CD4-positive, alpha-beta memory T cell (primary cell): Measurements from ENCODE around the gene FBXO7. TPM values are rescaled to one million over a fixed set of nuclear protein-coding genes. Genes with fewer than 3 reads are reported as not detected.

Experiments used
- CTCF ChIA-PET: fragments of 350-600 bp; sonication (Branson Sonifier 250); formaldehyde crosslinking; loops from one replicate; lab custom pipeline; 2021; ENCODE audit warnings: inconsistent platforms; ENCODE audit not compliant: partially characterized antibody; lab: Charles Lee
- POLR2A ChIA-PET: fragments of 350-600 bp; sonication (Branson Sonifier 250); formaldehyde crosslinking; loops from one replicate; lab custom pipeline; 2021; ENCODE audit not compliant: partially characterized antibody; lab: Charles Lee
- DNase-seq, 5 donors: peaks; one replicate each; pipeline versions ENCODE4 v3.0.0 to v3.0.0-alpha.2; 2020 to 2022; ENCODE audit warnings: mixed read lengths in 1 of 5
- H3K27ac ChIP-seq: one replicate; pipeline ENCODE4 v1.7.0; 2013; ENCODE audit warnings: low read depth, low read length
- H3K27me3 ChIP-seq: 2 replicates; pipeline ENCODE4 v1.7.0; 2013; ENCODE audit warnings: mild to moderate bottlenecking, low read length, moderate library complexity; ENCODE audit not compliant: insufficient read depth
- H3K36me3 ChIP-seq: 2 replicates; pipeline ENCODE4 v1.7.0; 2013; ENCODE audit warnings: mild to moderate bottlenecking, low read length, moderate library complexity; ENCODE audit not compliant: insufficient read depth
- H3K4me1 ChIP-seq: 2 replicates; pipeline ENCODE4 v1.7.0; 2013; ENCODE audit warnings: mild to moderate bottlenecking, low read length, moderate library complexity; ENCODE audit not compliant: insufficient read depth
- H3K4me3 ChIP-seq, 2 donors: one replicate each; pipeline ENCODE4 v1.7.0; 2013; ENCODE audit warnings: low read length in 2 of 2, mild to moderate bottlenecking in 1 of 2
- H3K9me3 ChIP-seq, 2 donors: one replicate each; pipeline ENCODE4 v1.7.0; 2013; ENCODE audit warnings: low read length in 2 of 2, control low read depth in 1 of 2; ENCODE audit not compliant: control insufficient read depth in 1 of 2
- H3K27ac Mint-ChIP-seq, 7 donors: one replicate each; pipeline ENCODE4 v1.8.0; 2020 to 2021; ENCODE audit warnings: mixed read lengths in 7 of 7, mild to moderate bottlenecking in 6 of 7, inconsistent platforms in 3 of 7, moderate library complexity in 3 of 7
- H3K27me3 Mint-ChIP-seq, 2 donors: one replicate each; pipeline ENCODE4 v1.8.0; 2020 to 2021; ENCODE audit warnings: mixed read lengths in 2 of 2
- H3K36me3 Mint-ChIP-seq, 2 donors: one replicate each; pipeline ENCODE4 v1.8.0; 2020 to 2021; ENCODE audit warnings: mixed read lengths in 2 of 2, inconsistent platforms in 1 of 2, mild to moderate bottlenecking in 1 of 2
- H3K4me1 Mint-ChIP-seq, 4 donors: one replicate each; pipeline ENCODE4 v1.8.0; 2020 to 2021; ENCODE audit warnings: mixed read lengths in 4 of 4, mild to moderate bottlenecking in 1 of 4
- H3K4me3 Mint-ChIP-seq, 8 donors: one replicate each; pipeline ENCODE4 v1.8.0; 2020 to 2021; ENCODE audit warnings: mixed read lengths in 8 of 8, mild to moderate bottlenecking in 7 of 8, moderate library complexity in 6 of 8, inconsistent platforms in 3 of 8
- H3K9me3 Mint-ChIP-seq, 8 donors: one replicate each; pipeline ENCODE4 v1.8.0; 2020 to 2021; ENCODE audit warnings: mixed read lengths in 8 of 8, mild to moderate bottlenecking in 5 of 8, inconsistent platforms in 3 of 8, moderate library complexity in 1 of 8
- intact Hi-C: fragments of 100-400 bp; cut with micrococcal nuclease; formaldehyde crosslinking; loops from one replicate; pipeline ENCODE4 v1.15.1; 2023
- polyA plus RNA-seq, 2 donors: library from polyadenylated mRNA; unstranded; fragments of 300-500 nt; fragmentation: Illumina TruSeq; gene quantifications; one replicate each; pipeline ENCODE4 v1.2.3, GENCODE V29; 2021
- total RNA-seq, 2 experiments: library from RNA; stranded (reverse); gene quantifications; one replicate each; pipeline ENCODE4 v1.2.3, GENCODE V29; 2021

The FBXO7 gene
- total and polyA plus RNA-seq, 4 experiments from 2014 or later: 89.3 to 189 (median 120) TPM

- H3K9me3 Mint-ChIP-seq: peaks cover 0 to 2% (median 0%) of the 10 kb centered on the region in 8 donors
- no peaks in the 10 kb centered on the region for H3K27me3 Mint-ChIP-seq
- Histone ChIP-seq H3K36me3 (peaks cover 15% of the 10 kb centered on the region), H3K27ac (no peak overlapping the region), H3K9me3 (no peaks in the 10 kb centered on the region), H3K4me1 (no peaks in the 10 kb centered on the region), H3K27me3 (no peaks in the 10 kb centered on the region), H3K4me3 (no peak overlapping the region)
- peaks cover 40 to 52% of the 10 kb centered on the region in 2 donors for H3K36me3 Mint-ChIP-seq
- ChIA-PET POLR2A (interaction anchor here (1.6 kb wide), 1 partner anchor 24 kb away, joined by 3 read pairs; no protein-coding TSS in a partner anchor), CTCF (no interaction called here)
- H3K4me1 Mint-ChIP-seq: peaks cover 0 to 2% (median under 1%) of the 10 kb centered on the region in 4 donors
- no peak for DNase-seq
- intact Hi-C loops: no loop called here
- no peak overlapping the region for H3K4me3 Mint-ChIP-seq
- peak overlapping the region in 1 of 7 donors; percentile 6 for H3K27ac Mint-ChIP-seq
These were observed 25.1 kb downstream of the FBXO7 start for GRCh38 chr22:32499666-32500065.

GRCh38 chr22:32501836-32502752 is 27.5 kb downstream of the FBXO7 start:
- H3K27ac ChIP-seq: no peak overlapping the region
- no peak for DNase-seq
- no peak overlapping the region for H3K4me3 Mint-ChIP-seq
- intact Hi-C loops: no loop called here
- no peaks in the 10 kb centered on the region for H3K4me1 Mint-ChIP-seq
- H3K27me3 ChIP-seq: no peaks in the 10 kb centered on the region
- H3K9me3 ChIP-seq: no peaks in the 10 kb centered on the region
- no peaks in the 10 kb centered on the region for H3K27me3 Mint-ChIP-seq
- H3K36me3 ChIP-seq: peaks cover 15% of the 10 kb centered on the region
- no peaks in the 10 kb centered on the region for H3K4me1 ChIP-seq
- H3K36me3 Mint-ChIP-seq: peaks cover 22 to 31% of the 10 kb centered on the region in 2 donors
- ChIA-PET POLR2A (no interaction called here), CTCF (no interaction called here)
- H3K4me3 ChIP-seq: no peak overlapping the region
- peaks cover 0 to 2% (median 0%) of the 10 kb centered on the region in 8 donors for H3K9me3 Mint-ChIP-seq
- peak overlapping the region in 2 of 7 donors; percentile 24 to 82 for H3K27ac Mint-ChIP-seq

- Histone ChIP-seq H3K27me3 (no peaks in the 10 kb centered on the region), H3K9me3 (no peaks in the 10 kb centered on the region), H3K27ac (no peak overlapping the region), H3K4me3 (no peak overlapping the region), H3K4me1 (no peaks in the 10 kb centered on the region), H3K36me3 (no peaks in the 10 kb centered on the region)
- no peaks in the 10 kb centered on the region for H3K36me3 Mint-ChIP-seq
- CTCF ChIA-PET: no interaction called here
- no peaks in the 10 kb centered on the region for H3K4me1 Mint-ChIP-seq
- no peak for DNase-seq
- intact Hi-C loops: no loop called here
- peak overlapping the region in 1 of 7 donors; percentile 10 for H3K27ac Mint-ChIP-seq
- H3K27me3 Mint-ChIP-seq: no peaks in the 10 kb centered on the region
- no peak overlapping the region for H3K4me3 Mint-ChIP-seq
- POLR2A ChIA-PET: no interaction called here
- no peaks in the 10 kb centered on the region for H3K9me3 Mint-ChIP-seq
These were observed 34.4 kb downstream of the FBXO7 start for GRCh38 chr22:32509045-32509444.

- H3K4me1 Mint-ChIP-seq: no peaks in the 10 kb centered on the region
- no peak for DNase-seq
- no peaks in the 10 kb centered on the region for H3K27me3 ChIP-seq
- no peaks in the 10 kb centered on the region for H3K36me3 Mint-ChIP-seq
- no peaks in the 10 kb centered on the region for H3K27me3 Mint-ChIP-seq
- ChIA-PET POLR2A (no interaction called here), CTCF (no interaction called here)
- no peaks in the 10 kb centered on the region for H3K9me3 ChIP-seq
- H3K4me3 Mint-ChIP-seq: no peak overlapping the region
- H3K27ac Mint-ChIP-seq: no peak overlapping the region
- intact Hi-C loops: no loop called here
- H3K4me1 ChIP-seq: no peaks in the 10 kb centered on the region
- no peaks in the 10 kb centered on the region for H3K36me3 ChIP-seq
- H3K27ac ChIP-seq: no peak overlapping the region
- H3K9me3 Mint-ChIP-seq: peaks cover 0 to 4% (median 0%) of the 10 kb centered on the region in 8 donors
- no peak overlapping the region for H3K4me3 ChIP-seq
These were observed 36.7 kb downstream of the FBXO7 start for GRCh38 chr22:32511274-32511673.

- H3K9me3 ChIP-seq: no peaks in the 10 kb centered on the region
- Mint-ChIP-seq H3K27ac (no peak overlapping the region), H3K27me3 (no peaks in the 10 kb centered on the region), H3K36me3 (no peaks in the 10 kb centered on the region), H3K4me1 (no peaks in the 10 kb centered on the region), H3K9me3 (peaks cover 0 to 4% (median 0%) of the 10 kb centered on the region in 8 donors), H3K4me3 (no peak overlapping the region)
- H3K27me3 ChIP-seq: no peaks in the 10 kb centered on the region
- DNase-seq: no peak
- H3K4me1 ChIP-seq: no peaks in the 10 kb centered on the region
- H3K36me3 ChIP-seq: no peaks in the 10 kb centered on the region
- no peak overlapping the region for H3K27ac ChIP-seq
- CTCF ChIA-PET: no interaction called here
- POLR2A ChIA-PET: no interaction called here
- intact Hi-C loops: no loop called here
- H3K4me3 ChIP-seq: no peak overlapping the region
These were observed 37.2 kb downstream of the FBXO7 start for GRCh38 chr22:32511776-32512175.

GRCh38 chr22:32512267-32512982 is 37.8 kb downstream of the FBXO7 start:
- H3K27me3 Mint-ChIP-seq: no peaks in the 10 kb centered on the region
- no peaks in the 10 kb centered on the region for H3K4me1 Mint-ChIP-seq
- no peak overlapping the region for H3K4me3 Mint-ChIP-seq
- ChIA-PET POLR2A (no interaction called here), CTCF (no interaction called here)
- Histone ChIP-seq H3K4me3 (no peak overlapping the region), H3K4me1 (no peaks in the 10 kb centered on the region), H3K9me3 (no peaks in the 10 kb centered on the region), H3K27me3 (no peaks in the 10 kb centered on the region), H3K36me3 (no peaks in the 10 kb centered on the region), H3K27ac (no peak overlapping the region)
- H3K36me3 Mint-ChIP-seq: no peaks in the 10 kb centered on the region
- H3K9me3 Mint-ChIP-seq: peaks cover 0 to 4% (median 0%) of the 10 kb centered on the region in 8 donors
- DNase-seq: no peak
- intact Hi-C loops: no loop called here
- no peak overlapping the region for H3K27ac Mint-ChIP-seq

GRCh38 chr22:32515084-32515483 is 40.5 kb downstream of the FBXO7 start:
- no peaks in the 10 kb centered on the region for H3K36me3 ChIP-seq
- Mint-ChIP-seq H3K4me3 (no peak overlapping the region), H3K27ac (peak overlapping the region in 1 of 7 donors; percentile 12), H3K4me1 (no peaks in the 10 kb centered on the region), H3K27me3 (no peaks in the 10 kb centered on the region), H3K9me3 (peaks cover 0 to 9% (median 0%) of the 10 kb centered on the region in 8 donors), H3K36me3 (no peaks in the 10 kb centered on the region)
- H3K4me3 ChIP-seq: no peak overlapping the region
- intact Hi-C loops: no loop called here
- ChIA-PET POLR2A (no interaction called here), CTCF (no interaction called here)
- no peaks in the 10 kb centered on the region for H3K4me1 ChIP-seq
- no peaks in the 10 kb centered on the region for H3K9me3 ChIP-seq
- H3K27me3 ChIP-seq: no peaks in the 10 kb centered on the region
- H3K27ac ChIP-seq: no peak overlapping the region
- no peak for DNase-seq
